Measurements from ENCODE around the gene CPAMD8.
"Not testable (repeated sequence)": the region's sequence is repeated elsewhere in the genome, so short reads cannot be mapped to it uniquely, and the experiment has no call there.

Gene CPAMD8

GRCh38 chr19:16874978-16875299 lies 151.7 kb downstream of the CPAMD8 start:
- not testable (repeated sequence) for DNase-seq (ENCODE audit: low read depth, low spot score)

- no peak for DNase-seq (ENCODE audit: low read depth, low spot score)
Observed at GRCh38 chr19:16874250-16874977, 152.2 kb downstream of the CPAMD8 start.

DNA sequence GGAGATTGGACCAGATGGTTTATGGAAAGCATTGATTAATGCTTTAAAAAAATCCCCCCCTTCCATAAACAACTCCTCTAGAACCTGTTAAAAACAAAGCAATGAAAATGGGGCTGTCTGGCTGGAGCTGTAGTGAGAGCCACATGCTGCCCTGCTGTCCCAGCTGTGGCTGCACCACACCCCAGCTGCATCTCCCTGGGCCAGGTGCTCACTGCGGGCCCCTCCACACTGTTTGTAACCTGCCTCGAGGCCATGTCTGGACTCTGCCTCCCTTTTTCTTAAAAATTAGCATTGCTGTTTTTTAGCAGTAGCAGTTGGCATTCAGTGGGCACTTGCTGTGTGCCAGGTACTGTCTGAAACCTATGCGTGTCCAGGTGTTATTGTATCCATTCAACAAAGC lies 153.0 kb downstream of the CPAMD8 start:
- DNase-seq (ENCODE audit: low read depth, low spot score), result no peak

GRCh38 chr19:16872728-16873127 lies 153.9 kb downstream of the CPAMD8 start:
- no peak for DNase-seq (ENCODE audit: low read depth, low spot score)

GRCh38 chr19:16871871-16872270 lies 154.7 kb downstream of the CPAMD8 start:
- DNase-seq (ENCODE audit: low read depth, low spot score), result no peak

DNA sequence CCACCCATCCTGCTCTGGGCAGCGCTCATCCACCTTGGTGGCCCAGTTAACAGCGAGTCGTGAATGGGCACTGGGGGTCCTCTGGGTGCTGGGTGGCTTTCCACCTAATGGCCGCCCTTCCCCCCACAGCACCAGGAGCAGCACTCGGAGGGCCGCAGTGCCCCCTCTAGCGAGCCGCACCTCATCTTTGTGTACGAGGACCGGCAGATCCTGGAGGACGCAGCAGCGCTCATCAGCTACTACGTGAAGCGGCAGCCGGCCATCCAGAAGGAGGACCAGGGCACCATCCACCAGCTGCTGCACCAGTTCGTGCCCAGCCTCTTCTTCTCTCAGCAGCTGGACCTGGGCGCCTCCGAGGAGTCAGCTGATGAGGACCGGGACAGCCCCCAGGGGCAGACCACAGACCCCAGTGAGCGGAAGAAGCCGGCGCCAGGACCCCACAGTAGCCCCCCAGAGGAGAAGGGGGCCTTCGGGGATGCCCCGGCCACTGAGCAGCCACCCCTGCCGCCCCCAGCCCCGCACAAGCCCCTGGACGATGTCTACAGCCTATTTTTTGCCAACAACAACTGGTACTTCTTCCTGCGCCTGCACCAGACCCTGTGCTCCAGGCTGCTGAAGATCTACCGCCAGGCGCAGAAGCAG lies 157.2 kb downstream of the CPAMD8 start:
- no peak for DNase-seq (ENCODE audit: low read depth, low spot score)

- no peak for DNase-seq (ENCODE audit: low read depth, low spot score)
Observed at GRCh38 chr19:16868423-16869130, 158.0 kb downstream of the CPAMD8 start.

- DNase-seq (ENCODE audit: low read depth, low spot score), result no peak
Observed at GRCh38 chr19:16867211-16867610, 159.4 kb downstream of the CPAMD8 start.

- DNase-seq (ENCODE audit: low read depth, low spot score), result no peak
Observed at GRCh38 chr19:16862826-16863415, 163.7 kb downstream of the CPAMD8 start.

DNA sequence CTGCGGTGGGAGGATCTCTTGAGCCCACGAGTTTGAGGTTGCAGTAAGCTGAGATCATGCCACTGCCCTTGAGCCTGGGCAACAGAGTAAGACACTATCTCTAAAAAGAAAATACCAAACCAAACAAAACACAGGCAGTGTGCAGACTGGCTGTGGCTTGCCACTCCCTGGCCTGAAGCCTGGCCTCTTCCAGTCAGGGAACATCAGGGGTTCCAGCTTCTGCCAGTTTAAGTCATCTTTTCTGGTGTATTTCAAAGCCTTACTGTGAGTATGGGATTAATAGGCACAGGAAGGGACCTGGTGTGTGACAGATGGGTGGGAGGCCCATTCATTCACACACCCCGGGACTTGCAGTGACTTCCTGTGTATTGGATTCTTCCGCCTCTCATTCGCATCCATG lies 164.8 kb downstream of the CPAMD8 start:
- DNase-seq (ENCODE audit: low read depth, low spot score), result no peak

GRCh38 chr19:16861011-16861410 lies 165.6 kb downstream of the CPAMD8 start:
- no peak for DNase-seq (ENCODE audit: low read depth, low spot score)

GRCh38 chr19:16860118-16860517 lies 166.5 kb downstream of the CPAMD8 start:
- no peak for DNase-seq (ENCODE audit: low read depth, low spot score)

GRCh38 chr19:16859626-16860025 lies 167.0 kb downstream of the CPAMD8 start:
- no peak for DNase-seq (ENCODE audit: low read depth, low spot score)

- no peak for DNase-seq (ENCODE audit: low read depth, low spot score)
Observed at GRCh38 chr19:16856091-16856490, 170.5 kb downstream of the CPAMD8 start.

- no peak for DNase-seq (ENCODE audit: low read depth, low spot score)
Observed at GRCh38 chr19:16853066-16853465, 173.5 kb downstream of the CPAMD8 start.

DNA sequence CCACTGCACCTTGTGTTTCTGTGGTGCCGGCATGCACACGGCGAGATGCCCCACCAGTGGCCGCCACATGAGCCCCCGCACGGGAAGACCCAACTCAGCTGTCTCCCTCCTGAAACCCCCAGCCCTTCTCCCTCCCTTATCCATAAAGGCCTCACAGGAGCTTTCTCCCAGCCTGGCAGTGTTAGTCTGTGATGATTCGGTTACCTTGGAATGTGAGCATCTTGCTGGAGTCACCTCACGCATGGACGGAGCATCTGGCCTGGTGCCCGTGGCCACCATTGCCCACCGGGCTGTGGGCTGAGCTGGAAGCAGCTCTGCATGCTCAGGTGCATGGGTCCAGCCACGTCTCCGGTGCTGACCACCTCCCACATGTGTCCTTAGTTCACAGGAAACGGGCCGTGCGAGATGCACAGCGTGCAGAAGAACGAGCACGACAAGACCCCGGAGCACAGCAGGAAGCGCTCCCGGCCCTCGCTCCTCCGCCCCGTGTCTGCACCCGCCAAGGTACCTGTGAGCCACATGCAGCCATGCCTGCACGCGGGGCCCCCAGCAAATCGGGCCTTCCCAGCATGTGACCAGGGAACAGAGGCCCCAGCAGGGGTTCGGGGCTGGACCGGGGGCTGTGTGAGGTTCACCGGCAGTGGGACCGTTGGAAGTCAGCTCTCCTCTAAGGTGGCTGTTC lies 175.4 kb downstream of the CPAMD8 start:
- no peak for DNase-seq (ENCODE audit: low read depth, low spot score)

DNA sequence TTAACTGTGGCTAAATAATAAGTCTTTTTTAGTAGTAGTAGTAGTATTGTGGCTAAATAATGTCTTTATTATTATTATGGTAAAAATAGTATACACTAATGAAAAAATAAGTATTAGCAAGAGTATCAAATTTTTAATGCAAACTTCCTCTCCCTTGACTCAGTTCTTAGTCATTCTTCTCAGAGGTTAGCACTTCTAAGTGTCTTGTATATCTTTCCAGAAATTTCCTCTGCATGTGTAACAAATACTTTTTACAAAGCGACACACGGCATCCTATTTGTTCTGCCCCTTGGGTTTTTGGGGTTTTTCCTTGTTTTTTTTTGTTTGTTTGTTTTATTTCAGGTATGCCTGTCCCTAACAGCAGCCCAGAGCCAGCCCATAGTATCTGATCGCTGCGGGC lies 176.5 kb downstream of the CPAMD8 start:
- DNase-seq (ENCODE audit: low read depth, low spot score), result no peak

DNA sequence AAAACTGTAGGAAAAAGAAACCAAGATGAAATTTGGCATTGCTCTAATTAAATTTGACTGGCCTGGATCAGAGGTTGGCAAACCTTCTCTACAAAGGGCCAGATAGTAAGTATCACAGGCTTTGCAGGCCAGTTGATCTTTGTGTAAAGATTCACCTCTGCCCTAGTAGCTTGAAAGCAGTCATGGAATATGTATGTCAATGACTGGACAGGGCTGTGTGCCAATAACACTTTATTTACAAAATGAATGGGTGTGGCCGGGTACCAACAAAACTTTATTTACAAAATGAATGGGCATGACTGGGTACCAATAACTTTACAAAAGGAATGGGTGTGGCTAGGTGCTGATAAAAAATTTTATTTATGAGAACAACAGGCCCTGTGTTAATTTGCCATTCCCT lies 177.4 kb downstream of the CPAMD8 start:
- DNase-seq (ENCODE audit: low read depth, low spot score), result no peak

DNA sequence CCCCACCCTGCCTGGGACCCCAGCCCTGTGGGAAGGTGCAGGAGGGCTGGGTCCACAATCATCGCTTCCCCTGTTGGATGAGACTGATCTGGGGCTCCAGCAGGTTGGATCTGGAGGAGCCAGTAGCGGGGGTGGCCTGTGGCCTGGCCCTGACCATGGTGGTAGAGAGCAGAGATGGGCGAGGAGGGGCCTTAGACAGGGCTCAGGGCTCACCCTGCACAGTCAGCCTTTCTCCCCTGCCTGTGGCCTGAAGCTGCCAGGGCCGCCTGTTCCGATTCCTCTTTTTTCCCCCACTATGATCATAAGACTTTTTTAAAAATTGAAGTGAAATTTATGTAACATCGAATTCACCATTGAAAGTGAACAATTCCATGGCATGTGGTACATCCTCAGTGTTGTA lies 179.2 kb downstream of the CPAMD8 start:
- no peak for DNase-seq (ENCODE audit: low read depth, low spot score)

DNA sequence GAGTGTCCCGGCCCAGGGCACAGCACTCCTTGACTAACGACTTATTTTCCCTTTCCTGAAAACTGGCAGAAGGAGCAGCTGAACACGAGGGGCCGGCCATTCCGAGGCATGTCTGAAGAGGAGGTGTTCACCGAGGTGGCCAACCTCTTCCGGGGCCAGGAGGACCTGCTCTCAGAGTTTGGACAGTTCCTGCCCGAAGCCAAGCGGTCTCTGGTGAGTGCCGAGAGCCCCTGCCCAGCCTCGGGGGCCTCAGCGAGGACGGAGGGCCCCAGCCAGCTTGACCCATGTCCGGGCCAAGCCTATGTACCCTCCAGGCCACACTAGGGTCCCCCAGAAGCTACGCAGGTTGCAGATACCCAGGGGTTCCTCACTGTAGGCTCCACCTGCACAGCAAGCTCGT lies 179.7 kb downstream of the CPAMD8 start:
- DNase-seq (ENCODE audit: low read depth, low spot score), result no peak

Measured in iPS DF 19.7 (cell line).